BJ (cell line): Measurements from ENCODE around the gene FANCC. TPM values are rescaled to one million over a fixed set of nuclear protein-coding genes. Genes with fewer than 3 reads are reported as not detected.

Source experiments
- CTCF ChIA-PET: fragments of 350-600 bp; formaldehyde crosslinking; extraction: SDS; loops from one replicate; lab custom pipeline; 2021; ENCODE audit warnings: antibody characterized with exemption, inconsistent platforms; lab: Yijun Ruan, JAX
- POLR2A ChIA-PET: fragments of 300-600 bp; sonication (Branson Sonifier 250); formaldehyde crosslinking; extraction: SDS; loops from one replicate; lab custom pipeline; 2021; ENCODE audit warnings: antibody characterized with exemption; lab: Charles Lee
- DNase-seq: peaks from one replicate; pipeline ENCODE4 v3.0.0-alpha.2; 2011; ENCODE audit warnings: low read depth
- H3K27me3 ChIP-seq: 2 replicates; pipeline ENCODE4 v1.6.0; 2011; ENCODE audit warnings: low read length; ENCODE audit not compliant: control insufficient read depth, insufficient read depth
- H3K36me3 ChIP-seq: 2 replicates; pipeline ENCODE4 v1.5.1; 2011; ENCODE audit warnings: low read length; ENCODE audit not compliant: control insufficient read depth, insufficient read depth
- H3K4me3 ChIP-seq: 2 replicates; pipeline ENCODE4 v1.5.1; 2011; ENCODE audit warnings: low read depth, mild to moderate bottlenecking, control low read depth, low read length
- CTCF ChIP-seq: IDR thresholded peaks from 2 replicates; pipeline ENCODE4 v1.5.1; 2011; ENCODE audit warnings: low read depth, mild to moderate bottlenecking, control low read depth, inconsistent platforms, low read length, moderate library complexity; ENCODE audit not compliant: insufficient read depth
- polyA plus RNA-seq: library from polyadenylated mRNA; depleted of rRNA; stranded (reverse); fragments of >200 nt; gene quantifications from 2 replicates; pipeline ENCODE4 v1.2.3, GENCODE V29; 2011

The FANCC gene
- polyA plus RNA-seq, 1 experiment: 6.1 TPM

DNA sequence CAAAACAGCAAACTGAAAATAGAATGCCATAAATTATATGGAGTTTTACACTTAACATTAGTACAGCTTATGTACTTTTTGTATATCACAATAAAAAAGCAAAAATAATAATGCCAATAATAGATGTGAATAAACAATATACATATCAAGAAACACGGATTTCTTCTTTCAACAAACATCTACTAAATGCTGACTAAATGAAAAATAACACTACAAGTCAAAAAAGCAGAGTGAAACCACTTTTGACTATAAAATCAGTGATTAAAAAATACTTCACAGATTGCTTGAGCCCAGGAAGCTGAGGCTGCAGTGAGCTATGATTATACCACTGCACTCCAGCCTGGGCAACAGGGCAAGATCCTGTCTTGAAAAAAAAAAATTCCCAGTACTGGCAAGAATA is 32.2 kb downstream of the FANCC start:
- POLR2A ChIA-PET: no interaction called here
- no peak for TF ChIP-seq CTCF

GRCh38 chr9:95284162-95285080 is 33.1 kb downstream of the FANCC start:
- DNase-seq: peak; percentile 39
- Histone ChIP-seq H3K27me3 (no peaks in the 10 kb centered on the region), H3K36me3 (no peaks in the 10 kb centered on the region), H3K4me3 (no peak overlapping the region)
- POLR2A ChIA-PET: no interaction called here
- CTCF ChIA-PET: interaction anchor here (1.4 kb wide), 1 partner anchor 10 kb away, joined by 3 read pairs; no protein-coding TSS in a partner anchor
- no peak for TF ChIP-seq CTCF

More for the DNA sequence above, 32.2 kb downstream of the FANCC start:
- H3K27me3 ChIP-seq: no peaks in the 10 kb centered on the region
- no peak overlapping the region for H3K4me3 ChIP-seq
- CTCF ChIA-PET: no interaction called here
- no peaks in the 10 kb centered on the region for H3K36me3 ChIP-seq
- no peak for DNase-seq

- no peak overlapping the region for H3K4me3 ChIP-seq
- ChIA-PET CTCF (interaction anchor here (1.4 kb wide), 1 partner anchor 11 kb away, joined by 3 read pairs; no protein-coding TSS in a partner anchor), POLR2A (no interaction called here)
These were observed 33.8 kb downstream of the FANCC start for GRCh38 chr9:95283673-95284072.

DNA sequence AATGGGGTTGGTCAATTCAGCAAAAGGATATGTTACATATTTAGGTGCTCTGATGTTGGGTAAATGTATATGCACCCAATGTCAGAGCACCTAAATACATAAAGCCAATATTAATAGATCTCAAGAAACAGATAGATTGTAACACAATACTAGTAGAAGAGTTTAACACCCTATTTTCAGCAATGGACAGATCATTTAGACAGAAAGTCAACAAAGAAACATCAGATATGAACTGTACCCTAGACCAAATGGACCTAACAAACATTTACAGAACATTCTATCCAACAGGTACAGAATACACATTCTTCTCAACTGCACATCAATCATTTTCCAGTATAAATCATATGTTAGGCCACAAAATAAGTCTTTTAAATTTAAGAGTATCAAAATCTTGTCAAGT is 35.2 kb downstream of the FANCC start:
- ChIA-PET CTCF (no interaction called here), POLR2A (no interaction called here)
- H3K27me3 ChIP-seq: no peaks in the 10 kb centered on the region
- H3K4me3 ChIP-seq: no peak overlapping the region
- no peak for DNase-seq
- H3K36me3 ChIP-seq: no peaks in the 10 kb centered on the region
- TF ChIP-seq CTCF: no peak

More at GRCh38 chr9:95283673-95284072, 33.8 kb downstream of the FANCC start:
- no peak for DNase-seq
- no peak for TF ChIP-seq CTCF
- Histone ChIP-seq H3K27me3 (no peaks in the 10 kb centered on the region), H3K36me3 (no peaks in the 10 kb centered on the region)

GRCh38 chr9:95280745-95281144 is 36.8 kb downstream of the FANCC start:
- no peak for TF ChIP-seq CTCF
- no peak for DNase-seq
- no peaks in the 10 kb centered on the region for H3K36me3 ChIP-seq
- no peak overlapping the region for H3K4me3 ChIP-seq
- no peaks in the 10 kb centered on the region for H3K27me3 ChIP-seq
- ChIA-PET CTCF (interaction anchor here (1.0 kb wide), 1 partner anchor 12 kb away, joined by 3 read pairs; no protein-coding TSS in a partner anchor), POLR2A (no interaction called here)
